LNCAP (cell line): ENCODE results near the gene SLC5A12.

Experiments used
- TF ChIP-seq, protein P1 (sequence below): fragments of 450-650 bp; IDR thresholded peaks from 2 replicates; pipeline ENCODE4 v1.5.1; 2017; ENCODE audit warnings: mild to moderate bottlenecking

SLC5A12 gene

DNA sequence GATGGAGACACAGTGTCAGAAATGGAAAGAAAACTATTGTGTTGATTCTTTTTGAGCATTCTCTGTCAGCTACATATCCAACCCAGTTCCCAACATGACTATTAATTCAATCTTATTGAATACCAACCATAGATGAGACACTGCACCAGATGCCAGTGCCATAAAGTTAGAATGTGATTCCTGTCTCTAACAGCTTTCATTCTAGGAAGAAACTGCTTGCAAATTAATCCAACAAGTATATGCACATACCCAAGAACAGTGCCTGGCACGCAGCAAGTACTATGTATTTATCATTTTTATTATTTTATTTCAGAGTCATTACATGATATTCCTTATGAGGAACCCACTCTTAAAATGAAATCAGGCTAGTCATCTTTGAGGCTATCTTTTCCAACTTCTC lies 34.5 kb downstream of the SLC5A12 start:
- TF ChIP-seq, protein P1, sequence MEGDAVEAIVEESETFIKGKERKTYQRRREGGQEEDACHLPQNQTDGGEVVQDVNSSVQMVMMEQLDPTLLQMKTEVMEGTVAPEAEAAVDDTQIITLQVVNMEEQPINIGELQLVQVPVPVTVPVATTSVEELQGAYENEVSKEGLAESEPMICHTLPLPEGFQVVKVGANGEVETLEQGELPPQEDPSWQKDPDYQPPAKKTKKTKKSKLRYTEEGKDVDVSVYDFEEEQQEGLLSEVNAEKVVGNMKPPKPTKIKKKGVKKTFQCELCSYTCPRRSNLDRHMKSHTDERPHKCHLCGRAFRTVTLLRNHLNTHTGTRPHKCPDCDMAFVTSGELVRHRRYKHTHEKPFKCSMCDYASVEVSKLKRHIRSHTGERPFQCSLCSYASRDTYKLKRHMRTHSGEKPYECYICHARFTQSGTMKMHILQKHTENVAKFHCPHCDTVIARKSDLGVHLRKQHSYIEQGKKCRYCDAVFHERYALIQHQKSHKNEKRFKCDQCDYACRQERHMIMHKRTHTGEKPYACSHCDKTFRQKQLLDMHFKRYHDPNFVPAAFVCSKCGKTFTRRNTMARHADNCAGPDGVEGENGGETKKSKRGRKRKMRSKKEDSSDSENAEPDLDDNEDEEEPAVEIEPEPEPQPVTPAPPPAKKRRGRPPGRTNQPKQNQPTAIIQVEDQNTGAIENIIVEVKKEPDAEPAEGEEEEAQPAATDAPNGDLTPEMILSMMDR = no peak

DNA sequence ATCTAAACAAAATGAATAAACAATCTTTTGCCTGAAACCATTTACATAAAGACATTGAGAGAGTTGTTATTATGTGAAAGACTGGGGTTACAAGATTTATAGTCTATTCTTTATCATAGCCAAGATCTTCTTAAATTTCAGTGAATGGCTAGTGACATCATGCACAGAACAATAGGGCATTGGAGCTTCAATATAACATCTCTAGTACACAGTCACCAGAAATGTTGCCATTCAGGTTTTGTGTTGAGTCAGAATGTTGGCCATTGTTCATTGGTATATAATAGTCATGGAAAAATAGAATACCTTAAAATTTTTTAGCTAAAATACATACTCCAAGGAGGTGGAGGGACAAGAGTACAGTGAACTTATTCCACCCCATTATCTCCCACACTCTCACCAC lies 44.3 kb downstream of the SLC5A12 start:
- TF ChIP-seq, protein P1 = no peak

DNA sequence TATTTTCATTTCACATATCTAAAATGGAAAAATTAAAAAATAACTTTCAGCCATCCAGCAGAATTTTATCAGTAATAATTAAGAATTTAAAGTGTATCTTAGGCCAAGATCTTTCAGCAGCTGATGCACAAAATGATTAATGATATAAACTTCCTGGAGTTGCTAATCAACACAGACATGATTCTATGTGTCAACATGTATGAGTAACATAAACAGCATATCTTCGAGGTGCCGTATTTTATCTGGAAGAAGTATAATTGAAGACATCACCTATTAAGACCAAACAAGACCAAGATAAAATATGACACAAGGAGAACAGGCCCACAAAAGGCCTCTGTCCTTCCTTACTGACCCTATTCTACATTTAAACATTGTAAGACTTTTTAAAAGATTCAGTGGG lies 45.2 kb downstream of the SLC5A12 start:
- TF ChIP-seq, protein P1 = no peak

DNA sequence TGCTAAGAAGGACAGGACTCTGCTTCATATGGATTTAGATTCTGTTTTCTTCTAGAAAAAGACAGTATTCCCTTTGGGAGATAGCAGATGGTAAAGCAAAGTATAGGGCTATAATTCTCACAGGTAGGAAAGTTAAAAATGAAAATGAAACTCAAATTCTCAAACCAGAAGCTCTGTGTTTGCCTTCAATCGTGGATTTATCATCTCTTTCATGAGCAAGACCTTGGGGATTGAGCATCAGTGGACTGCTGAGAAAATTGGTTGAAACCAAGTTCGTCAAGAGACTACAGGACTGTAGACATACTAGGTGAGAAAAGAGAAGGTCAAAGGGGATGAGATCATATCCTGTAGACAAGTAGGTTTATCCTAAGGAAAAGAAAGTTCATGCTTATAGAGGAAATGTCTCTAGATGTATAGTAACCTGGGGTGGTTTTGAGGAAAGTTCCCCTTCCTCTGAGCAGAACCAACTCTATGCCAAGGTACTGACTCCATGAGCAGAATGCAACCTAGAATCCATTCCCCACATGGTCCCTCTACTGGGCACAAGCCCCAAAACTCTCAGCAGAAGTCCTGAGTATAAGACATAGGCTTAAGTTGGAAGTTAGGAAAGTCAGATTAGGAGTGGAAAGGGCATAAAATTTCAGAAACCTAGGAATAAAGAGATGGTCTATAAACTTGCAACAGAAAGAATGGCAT lies 46.5 kb downstream of the SLC5A12 start:
- TF ChIP-seq, protein P1 = no peak

DNA sequence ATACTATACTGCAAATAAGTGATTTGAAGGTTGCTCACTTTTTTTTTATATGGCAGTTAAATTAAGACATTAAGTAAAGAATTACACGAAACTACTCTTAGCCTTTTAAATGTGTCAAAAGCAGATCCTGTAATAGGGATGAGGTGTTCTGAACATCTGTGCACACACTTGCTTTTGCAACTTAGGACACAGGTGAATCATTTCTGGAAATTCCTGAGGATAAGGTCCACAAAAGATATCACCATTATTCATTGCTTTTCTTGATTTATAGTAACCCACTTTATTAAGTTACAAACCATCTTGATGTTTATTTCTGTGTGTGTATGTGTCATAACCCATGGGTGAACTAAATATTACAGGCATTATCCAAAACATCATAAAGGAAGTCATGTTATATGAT lies 55.9 kb downstream of the SLC5A12 start:
- TF ChIP-seq, protein P1 = no peak

DNA sequence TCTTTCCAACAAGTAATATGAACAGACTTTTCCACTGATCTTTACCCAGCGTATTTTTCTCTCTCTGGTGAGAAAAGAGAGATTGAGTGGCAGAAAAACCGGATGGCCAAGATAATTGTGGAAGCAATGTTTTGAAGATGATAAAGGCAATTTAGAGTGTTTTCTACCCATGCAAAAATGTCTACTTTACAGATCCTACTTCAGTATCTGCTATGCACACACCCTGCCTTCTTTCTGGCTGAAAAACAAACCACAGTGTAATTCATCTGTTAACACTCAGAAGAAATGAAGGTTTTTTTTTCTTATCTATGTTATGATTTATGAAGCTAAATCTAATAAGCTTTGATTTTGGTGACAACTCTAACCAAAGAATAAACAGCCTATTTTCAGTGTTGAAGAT lies 56.8 kb downstream of the SLC5A12 start:
- TF ChIP-seq, protein P1 = no peak

DNA sequence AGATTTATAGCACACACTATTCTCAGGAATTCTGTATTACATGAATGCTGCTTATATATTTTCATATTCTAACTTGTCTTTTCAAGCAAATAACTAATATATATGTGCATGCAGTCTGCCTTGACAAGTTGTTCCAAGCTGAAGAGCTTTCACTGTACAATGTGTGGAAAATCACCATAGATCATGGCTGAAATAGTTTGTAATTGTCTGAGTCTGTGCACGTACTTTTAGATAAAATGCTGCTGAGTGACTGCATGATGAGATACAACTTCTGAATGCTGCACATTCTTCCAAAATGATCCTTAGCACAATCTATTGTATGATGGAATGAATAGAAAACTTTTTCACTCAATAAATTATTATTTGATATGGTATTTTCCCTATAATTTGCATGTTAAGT lies 58.9 kb downstream of the SLC5A12 start:
- TF ChIP-seq, protein P1 = no peak

DNA sequence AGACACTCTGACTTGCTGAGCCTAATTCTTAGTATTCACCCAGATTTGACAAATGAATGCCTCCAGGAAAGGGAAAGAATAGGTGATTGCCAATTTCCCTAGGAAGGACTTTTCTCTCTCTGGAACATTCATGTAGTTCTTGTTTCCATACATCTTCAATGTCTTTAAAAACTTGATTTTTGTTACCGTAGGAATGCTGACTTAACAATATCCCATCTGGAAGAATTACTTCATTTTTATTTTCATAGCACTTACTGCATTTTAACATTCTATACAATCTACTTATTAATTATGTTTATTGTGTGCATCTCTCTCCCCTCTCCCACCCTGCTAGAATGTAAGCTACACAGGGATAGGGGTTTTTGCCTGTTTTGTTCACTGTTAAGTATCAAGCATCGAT lies 66.6 kb downstream of the SLC5A12 start:
- TF ChIP-seq, protein P1 = no peak
